GM21515 (cell line): ENCODE data around the gene ERCC6L2.

Experiments
- ATAC-seq: cut with Tn5 transposase; IDR thresholded peaks from one replicate; pipeline ENCODE4 v1.9.1; 2021; ENCODE audit not compliant: unreplicated experiment

The ERCC6L2 gene, protein sequence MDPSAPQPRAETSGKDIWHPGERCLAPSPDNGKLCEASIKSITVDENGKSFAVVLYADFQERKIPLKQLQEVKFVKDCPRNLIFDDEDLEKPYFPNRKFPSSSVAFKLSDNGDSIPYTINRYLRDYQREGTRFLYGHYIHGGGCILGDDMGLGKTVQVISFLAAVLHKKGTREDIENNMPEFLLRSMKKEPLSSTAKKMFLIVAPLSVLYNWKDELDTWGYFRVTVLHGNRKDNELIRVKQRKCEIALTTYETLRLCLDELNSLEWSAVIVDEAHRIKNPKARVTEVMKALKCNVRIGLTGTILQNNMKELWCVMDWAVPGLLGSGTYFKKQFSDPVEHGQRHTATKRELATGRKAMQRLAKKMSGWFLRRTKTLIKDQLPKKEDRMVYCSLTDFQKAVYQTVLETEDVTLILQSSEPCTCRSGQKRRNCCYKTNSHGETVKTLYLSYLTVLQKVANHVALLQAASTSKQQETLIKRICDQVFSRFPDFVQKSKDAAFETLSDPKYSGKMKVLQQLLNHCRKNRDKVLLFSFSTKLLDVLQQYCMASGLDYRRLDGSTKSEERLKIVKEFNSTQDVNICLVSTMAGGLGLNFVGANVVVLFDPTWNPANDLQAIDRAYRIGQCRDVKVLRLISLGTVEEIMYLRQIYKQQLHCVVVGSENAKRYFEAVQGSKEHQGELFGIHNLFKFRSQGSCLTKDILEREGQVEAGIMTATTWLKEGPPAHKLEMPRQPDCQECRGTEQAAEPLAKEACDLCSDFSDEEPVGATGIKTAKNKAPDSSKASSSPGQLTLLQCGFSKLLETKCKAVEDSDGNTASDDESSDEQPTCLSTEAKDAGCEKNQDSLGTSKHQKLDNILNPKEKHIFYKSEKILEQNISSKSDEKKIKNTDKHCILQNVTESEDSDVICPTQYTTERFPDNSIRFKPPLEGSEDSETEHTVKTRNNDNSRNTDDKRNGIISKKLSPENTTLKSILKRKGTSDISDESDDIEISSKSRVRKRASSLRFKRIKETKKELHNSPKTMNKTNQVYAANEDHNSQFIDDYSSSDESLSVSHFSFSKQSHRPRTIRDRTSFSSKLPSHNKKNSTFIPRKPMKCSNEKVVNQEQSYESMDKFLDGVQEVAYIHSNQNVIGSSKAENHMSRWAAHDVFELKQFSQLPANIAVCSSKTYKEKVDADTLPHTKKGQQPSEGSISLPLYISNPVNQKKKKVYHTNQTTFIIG (N-terminal part only)

DNA sequence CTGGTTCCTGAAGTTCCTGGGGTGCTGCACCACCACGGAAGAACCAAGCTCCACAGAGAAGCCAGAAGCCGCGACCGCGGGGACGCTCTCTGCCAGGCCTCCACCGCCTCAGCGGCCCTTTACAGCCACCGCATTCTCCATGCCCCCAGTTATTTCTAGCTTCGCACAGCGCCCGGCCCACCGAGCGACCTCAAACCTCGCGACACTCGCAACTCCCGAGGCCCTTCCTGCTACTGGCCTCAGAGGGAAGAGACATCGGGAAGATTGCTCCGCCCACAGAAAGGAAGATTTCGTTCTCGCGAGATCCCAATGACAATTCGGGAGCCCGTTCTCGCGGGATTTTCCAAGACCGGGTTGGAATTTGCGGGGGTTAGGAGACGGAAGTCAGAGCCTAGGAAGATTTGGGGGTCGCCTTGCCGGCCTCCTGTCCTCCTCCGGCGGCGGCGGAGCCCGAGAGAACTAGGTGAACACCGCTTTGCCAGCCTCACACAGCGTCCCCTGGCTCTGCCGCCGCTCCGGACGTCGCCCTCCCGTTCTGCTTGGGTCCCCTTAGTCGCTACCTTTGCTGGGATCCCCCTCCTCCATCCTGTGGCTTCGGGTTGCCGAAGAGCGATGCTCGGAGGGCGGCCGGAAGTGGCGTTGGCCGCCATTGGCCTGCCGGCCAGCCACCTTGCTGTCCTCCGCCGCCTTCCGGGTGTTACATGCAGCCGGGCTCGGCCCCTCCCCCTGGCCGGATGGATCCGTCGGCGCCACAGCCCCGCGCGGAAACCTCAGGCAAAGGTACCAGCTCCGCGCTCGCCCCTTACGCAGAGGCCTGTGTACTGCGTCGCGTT is at the start of gene ERCC6L2:
Gene ERCC6L2 (plus strand): TSS at position 387 of the 833 bp plus-strand sequence. CDS start 348 bp downstream, at position 735.
- peak; percentile 85 for ATAC-seq

DNA sequence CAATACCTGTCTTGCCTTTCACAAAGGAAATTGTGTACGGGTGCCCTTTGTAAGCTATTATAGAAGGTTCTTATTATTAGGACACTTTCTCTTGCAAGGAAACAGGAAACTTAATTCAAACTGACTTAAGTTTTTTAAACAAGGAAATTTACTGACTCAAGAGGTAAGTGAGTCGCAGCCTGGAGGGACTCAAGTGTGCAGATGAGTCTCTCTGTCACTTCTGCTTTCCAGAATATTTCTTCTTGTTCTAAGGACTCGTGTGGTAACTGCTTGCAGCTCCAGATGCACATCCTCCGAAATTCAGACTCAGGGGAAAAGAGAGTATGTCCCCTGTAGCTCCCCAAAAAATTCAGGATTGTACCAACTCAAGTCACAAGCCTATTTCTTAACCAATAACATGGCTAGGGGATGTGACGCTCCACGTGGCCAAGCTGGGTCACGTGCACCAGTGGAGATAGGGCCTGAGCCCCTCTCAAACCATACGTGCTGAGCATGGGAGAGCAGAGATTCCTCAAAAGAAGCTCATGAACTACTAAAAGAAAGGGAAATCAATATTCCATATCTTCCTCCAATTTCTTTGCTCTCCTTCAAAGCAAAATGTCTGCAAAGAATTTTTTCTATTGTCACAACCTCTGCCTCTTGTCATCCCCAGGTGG is 49.2 kb upstream of the ERCC6L2 start:
- ATAC-seq: no peak

DNA sequence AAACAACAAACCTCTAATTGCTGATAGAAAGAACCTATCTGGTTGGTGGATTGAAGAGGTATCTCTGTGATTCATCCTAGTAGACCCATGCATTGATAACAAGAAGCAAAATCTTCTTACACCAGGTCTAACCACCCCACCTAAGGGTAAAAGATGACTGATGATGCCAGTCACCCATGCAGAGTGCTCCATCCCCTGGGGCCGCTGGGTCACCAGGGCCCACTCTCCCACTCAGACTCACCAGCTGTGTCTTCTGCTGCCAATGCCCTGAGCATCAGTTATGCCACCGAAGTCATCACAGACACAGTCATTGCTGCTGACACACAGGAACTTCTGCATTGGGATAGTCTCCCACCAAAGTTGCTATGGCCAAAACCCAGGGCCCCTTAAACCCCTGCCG is 44.7 kb upstream of the ERCC6L2 start:
- no peak for ATAC-seq

DNA sequence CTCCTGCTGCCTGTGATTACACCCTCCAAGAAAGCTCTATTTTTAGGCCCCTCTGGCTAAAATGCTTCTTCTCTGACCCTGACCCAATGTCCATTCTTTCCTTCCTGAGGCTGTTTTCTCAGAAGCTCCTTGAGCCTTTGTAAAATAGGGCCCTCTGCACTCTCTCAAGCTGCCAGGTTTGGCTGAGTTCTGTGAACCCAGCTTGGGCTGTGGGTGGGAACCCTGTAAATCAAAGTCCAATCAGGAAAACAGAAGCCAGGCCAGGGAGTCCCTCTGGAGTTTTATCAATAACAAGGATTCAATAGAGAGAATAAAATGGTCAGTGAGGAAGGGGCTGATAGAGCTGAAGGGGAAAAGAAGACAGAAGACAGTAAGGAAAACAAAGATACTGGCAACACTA is 43.7 kb upstream of the ERCC6L2 start:
- ATAC-seq: no peak

DNA sequence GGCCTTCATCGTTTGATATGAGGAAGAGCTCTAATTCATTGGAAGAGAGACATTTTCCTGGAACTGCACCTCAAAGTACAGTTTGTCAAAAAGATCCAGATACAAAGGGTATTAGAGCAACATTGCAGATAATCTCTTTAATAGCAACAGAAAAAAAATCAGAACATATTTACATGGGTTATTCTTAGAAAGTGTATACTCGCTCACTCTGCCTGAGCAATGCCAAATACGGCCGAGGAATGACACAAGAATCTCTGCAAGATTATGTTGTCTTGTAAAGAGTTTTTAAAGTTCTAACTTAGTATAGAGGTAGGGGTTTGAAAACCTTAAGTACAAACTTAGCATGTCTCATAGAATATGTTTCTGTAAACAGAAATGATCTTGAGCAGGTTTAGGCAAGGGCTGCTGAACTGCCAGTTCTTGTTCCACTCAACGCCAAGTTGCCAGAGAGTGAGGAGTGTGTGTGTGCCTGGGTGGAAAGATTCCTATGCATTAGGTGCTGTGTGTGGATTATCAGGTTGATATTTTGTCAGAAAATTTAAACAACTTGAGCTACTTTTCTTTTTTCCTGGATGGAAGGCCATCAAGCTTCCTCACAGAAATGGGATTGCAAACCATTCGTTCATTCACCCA is 41.8 kb upstream of the ERCC6L2 start:
- no peak for ATAC-seq

DNA sequence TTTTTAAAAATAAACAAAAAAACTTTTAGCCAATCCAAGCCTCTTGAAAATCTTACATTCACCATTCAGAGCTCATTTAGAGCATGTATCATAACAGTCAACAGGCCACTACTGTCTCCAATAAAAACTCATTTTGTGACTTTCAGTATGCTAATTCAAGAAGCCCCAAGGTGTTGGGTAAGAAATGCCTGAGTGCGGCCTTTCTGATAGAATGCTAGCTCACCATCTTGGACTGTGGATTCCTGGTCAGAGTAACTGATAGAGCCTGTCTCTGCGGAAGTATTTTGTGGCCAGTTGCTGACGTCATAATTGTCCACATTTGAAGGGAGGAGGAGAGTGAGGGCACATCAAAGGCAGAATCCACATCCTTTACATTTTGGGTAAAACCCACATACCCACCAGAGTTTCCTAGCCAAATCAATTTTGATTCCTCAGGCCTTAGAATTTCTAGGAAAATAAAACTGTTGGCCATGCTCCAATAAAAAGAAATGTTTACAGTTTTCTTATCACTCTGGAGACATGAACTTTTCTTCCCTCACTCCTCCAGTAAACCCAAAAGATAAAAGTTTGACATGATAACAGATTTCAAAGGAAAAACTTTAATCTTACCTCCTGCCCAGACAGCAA is 41.1 kb upstream of the ERCC6L2 start:
- ATAC-seq: no peak

DNA sequence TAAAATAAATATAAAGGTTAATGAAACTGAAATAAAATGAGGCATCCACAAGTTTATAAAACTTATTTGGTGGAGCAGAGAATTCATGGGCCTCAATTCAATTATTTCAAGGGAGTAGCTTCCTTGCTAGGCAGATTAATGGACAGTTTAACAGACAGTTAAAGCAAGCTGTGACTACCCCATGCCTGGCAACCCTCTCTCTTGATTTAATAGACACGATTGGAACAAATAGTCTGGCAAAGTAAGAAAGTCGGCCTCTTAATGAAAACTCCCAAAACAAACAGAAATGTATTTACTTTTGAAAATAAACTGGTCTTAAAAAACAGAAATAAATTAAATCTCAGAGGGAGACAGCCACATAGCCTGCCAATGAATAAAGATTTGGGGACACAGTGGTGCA is 40.1 kb upstream of the ERCC6L2 start:
- ATAC-seq: no peak

DNA sequence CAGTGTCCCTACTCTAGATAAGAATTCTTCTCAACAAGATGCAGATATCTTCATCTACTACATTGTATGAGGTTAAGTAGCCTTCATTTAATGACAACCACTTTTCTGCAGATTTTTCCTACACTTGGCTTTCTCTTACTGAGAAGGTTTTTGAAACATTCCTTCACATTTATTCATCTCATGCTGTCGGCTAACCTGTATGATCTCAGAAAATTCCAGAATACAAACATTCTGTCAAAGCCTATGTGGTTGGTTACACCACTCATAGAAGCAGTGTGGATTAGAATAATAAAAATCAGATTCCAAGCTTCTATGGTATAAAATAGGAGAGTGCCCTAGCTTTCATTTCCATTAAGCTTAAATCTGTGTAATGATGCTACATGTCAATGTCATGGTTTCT is 39.4 kb upstream of the ERCC6L2 start:
- ATAC-seq: no peak

DNA sequence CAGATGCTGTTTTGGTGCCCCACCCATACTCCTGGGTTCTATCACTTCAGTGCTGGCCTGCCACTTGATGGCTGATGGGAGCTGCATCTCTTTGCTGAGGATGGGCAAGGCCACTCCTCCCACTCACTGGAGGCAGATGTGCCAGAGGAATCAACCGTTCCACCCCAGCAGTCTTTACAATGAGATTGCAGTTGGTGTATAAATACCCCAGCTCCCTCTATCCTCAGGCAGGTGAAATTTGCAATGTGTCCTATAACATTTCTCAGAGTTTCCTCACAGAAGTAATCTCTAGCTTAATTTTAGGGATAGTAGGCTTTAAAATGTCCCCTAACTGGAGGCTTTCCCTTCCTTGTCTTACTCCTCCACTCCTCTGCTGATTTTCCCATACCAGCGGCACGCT is 36.5 kb upstream of the ERCC6L2 start:
- no peak for ATAC-seq

DNA sequence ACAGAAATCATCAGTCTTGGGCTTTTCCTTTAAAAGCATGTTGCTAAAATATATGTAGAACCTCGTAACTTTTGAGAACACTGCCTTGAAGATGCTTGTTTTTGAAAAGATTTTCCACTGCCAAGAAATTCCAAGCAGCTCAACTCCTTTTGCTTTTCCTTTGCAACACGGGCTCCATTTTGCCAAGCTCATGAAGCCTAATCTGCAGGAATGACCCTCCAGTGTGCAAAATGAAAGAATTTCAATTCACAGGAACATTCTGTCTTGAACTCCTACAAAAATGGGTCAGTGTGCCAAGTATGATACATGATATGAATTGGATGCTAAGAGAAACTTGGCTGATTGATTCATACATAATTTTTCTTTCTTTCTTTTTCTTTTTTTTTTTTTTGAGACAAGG is 35.4 kb upstream of the ERCC6L2 start:
- ATAC-seq: no peak

DNA sequence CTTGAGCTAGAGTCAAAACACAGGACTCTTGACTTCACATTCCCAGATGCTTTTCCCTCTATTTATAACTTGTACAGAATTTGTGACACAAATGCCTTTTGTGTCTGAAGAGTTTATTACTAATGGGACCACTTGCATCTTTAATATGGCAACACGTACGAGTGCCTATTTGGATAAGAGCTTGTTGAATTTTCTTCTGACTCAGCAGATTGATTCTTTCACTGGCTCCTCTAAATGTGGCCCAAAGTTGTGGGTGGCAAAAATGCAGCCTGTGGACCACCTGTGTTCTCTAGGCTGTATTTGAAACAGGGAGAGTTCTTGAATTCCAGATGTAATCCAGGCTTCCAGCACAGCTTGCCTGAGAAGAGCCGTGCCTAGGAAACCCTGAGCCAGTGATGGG is 34.1 kb upstream of the ERCC6L2 start:
- no peak for ATAC-seq

DNA sequence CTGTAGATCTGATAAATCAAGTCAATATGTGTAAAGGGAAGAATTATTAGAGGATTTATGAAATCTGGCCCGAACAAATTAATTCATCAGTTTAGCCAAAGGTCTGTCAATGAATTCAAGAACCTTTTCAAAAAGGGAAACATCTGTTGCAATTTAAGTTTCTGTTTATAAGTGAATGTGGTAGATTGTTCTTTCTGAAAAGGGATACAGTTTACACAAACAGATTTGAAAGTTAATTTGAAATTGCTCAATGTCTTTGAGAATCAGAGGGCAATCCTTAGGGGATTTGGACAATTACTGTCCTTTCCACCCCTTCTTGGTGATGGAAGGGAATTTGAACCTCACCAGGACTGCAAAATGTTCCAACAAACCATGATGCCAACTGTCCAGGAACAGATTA is 29.7 kb upstream of the ERCC6L2 start:
- no peak for ATAC-seq

DNA sequence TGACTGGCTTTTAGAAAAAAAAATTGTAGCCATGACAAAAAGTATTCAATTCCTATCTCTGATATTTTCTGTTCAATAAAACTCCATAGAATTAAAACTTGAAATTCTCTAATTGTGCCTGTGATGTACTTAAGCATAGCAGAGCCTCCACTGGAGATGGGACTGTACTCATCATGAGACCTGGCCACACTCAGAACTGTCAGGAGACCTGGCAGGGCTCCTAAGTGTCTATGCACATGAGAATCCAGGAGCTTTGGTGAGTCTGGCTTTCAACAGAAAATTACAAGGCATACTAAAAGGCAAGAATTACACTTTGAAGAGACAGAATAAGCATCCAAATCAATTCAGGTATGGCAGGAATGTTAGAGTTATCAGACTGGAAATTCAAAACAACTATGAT is 26.7 kb upstream of the ERCC6L2 start:
- ATAC-seq: no peak

DNA sequence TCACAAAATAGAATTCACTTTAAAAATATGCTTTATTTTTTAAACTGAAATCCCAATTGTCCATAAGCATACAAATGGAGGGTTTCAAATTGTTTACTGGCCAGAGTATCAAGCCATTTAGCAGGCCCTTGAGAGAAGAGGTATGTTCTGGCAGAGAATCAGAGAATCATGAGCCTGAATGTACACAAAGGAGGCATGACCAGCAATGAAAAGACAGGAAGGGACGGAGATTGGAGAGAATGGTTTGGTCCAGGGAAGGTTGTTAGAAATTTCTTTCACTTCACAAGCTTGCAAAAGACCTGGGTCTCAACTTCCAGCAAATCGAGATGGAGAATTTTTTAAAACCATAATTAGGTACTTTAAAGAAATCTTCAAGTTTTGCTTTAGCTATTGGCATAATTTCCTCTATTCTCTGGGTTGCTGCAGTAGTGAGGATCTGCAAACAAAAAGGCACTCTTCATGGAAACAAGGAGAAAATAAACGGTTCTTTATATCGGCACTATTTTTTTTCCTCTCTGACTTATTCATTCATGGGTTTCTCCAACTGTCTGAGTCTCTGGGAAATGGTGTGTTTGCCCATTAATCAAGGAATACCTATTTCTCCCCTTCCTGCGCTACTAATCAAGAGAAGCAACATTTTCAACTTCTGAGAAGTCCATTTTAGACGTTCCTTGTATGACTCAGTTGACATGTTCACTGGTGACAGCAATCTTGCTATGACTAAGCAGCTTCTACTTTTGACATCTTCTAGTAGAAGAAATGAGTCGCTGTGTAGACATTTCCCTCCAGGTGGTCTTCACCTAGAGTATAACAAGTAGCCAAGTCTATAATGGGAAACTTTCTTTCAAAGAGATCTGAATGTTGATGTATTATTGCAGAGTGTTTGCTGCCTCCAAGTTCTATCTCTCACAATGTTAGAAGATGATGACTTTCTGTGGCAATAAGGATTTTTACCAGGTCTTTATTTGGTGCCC is 23.1 kb upstream of the ERCC6L2 start:
- peak; percentile 89 for ATAC-seq

DNA sequence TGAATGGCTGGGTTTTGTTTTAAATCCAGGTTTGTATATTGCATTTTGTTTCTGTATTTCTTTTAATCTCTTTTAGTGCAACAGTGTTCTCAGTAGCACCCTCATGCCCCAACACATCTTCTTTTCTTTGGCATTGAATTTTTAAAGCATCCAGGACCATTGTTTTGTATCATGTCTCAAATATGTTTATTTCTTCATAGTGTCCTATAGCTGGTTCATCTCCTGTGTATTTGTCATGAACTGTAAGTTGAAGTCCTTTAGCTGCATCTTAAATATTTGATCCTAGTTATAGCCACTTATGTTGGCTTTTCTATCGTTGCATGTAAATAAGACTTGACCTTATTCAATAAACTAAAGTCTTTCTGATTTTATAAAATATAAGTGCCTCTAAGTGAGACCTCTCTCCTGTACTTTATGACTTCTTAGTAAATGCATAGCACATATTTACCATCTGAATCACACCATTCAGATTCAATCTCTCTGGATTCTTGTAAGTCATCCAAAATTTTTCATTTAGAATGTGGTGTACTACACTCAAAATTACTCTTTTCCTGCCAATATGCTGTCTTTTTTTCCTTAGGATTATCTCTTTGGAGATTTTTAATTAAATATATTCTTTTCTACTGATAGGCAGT is 21.0 kb upstream of the ERCC6L2 start:
- ATAC-seq: no peak

DNA sequence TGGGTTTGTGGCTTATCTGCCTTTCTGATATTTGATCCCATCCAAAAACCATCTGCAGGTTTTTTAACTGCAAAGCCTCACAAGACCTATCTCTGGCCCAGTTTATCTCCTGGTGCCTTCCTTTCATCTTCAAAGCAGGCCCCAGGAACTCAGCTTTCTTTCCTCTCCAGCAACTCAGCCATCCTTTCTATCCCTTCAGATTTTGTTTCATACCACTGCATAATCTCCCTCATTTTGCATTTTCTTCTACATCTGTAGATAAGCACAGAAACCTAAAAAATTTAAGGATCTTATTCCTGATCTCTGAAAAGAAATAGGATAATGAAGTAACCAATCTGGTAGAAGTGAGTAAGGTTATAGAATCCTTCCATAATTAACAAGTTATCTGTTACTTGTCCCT is 19.5 kb upstream of the ERCC6L2 start:
- no peak for ATAC-seq

DNA sequence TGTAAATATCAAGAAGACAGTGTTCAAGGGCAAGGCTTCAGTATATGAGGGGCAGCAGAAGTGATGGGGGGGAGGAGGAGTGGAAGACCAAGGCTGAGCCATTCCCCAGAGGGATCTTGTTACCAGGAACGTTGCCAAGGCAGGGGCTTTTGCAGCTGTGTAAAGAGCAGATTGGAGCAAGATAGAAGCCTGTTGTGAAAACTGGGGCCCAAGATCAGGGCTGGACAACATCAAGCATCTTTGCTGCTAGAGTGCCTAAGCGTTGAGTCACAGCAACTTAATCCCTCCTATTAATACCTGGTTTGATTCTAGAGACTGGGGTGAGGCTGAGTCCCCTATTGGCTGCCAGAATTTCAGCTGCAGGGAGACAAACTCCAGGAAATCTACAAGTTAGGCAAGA is 18.4 kb upstream of the ERCC6L2 start:
- no peak for ATAC-seq
